Endodermal cell (in vitro differentiated cells): ENCODE data around the gene SEMA6D. TPM values are rescaled to one million over a fixed set of nuclear protein-coding genes. Genes with fewer than 3 reads are reported as not detected.

ENCODE experiments used
- DNase-seq: peaks from one replicate; pipeline ENCODE4 v3.0.0-alpha.2; 2017
- H3K27ac ChIP-seq: 2 replicates; pipeline ENCODE4 v1.5.1; 2013; ENCODE audit warnings: mild to moderate bottlenecking, low read depth, low read length, moderate library complexity
- H3K27me3 ChIP-seq: 2 replicates; pipeline ENCODE4 v1.6.1; 2013; ENCODE audit warnings: mild to moderate bottlenecking, low read length, moderate library complexity; ENCODE audit not compliant: insufficient read depth, control insufficient read depth, poor library complexity, severe bottlenecking
- H3K36me3 ChIP-seq: 2 replicates; pipeline ENCODE4 v1.7.0; 2013; ENCODE audit warnings: mild to moderate bottlenecking, low read length, moderate library complexity; ENCODE audit not compliant: control insufficient read depth, insufficient read depth
- H3K4me1 ChIP-seq: one replicate; pipeline ENCODE4 v1.7.0; 2013; ENCODE audit warnings: low read length; ENCODE audit not compliant: control insufficient read depth, insufficient read depth
- H3K4me3 ChIP-seq: 2 replicates; pipeline ENCODE4 v1.5.1; 2013; ENCODE audit warnings: mild to moderate bottlenecking, low read length, moderate library complexity
- H3K9ac ChIP-seq: 2 replicates; pipeline ENCODE4 v1.6.1; 2013; ENCODE audit warnings: mild to moderate bottlenecking, low read length, moderate library complexity; ENCODE audit not compliant: poor library complexity, severe bottlenecking; ENCODE audit errors: extremely low read depth
- H3K9me3 ChIP-seq: 2 replicates; pipeline ENCODE4 v1.6.1; 2013; ENCODE audit warnings: mild to moderate bottlenecking, low read length, moderate library complexity; ENCODE audit not compliant: control insufficient read depth
- H3K27ac Mint-ChIP-seq: 2 replicates; pipeline ENCODE4 v1.8.0; 2020; ENCODE audit warnings: mixed read lengths
- H3K27me3 Mint-ChIP-seq: 2 replicates; pipeline ENCODE4 v1.8.0; 2021; ENCODE audit warnings: mild to moderate bottlenecking, mixed read lengths; ENCODE audit not compliant: insufficient read depth
- H3K36me3 Mint-ChIP-seq: 2 replicates; pipeline ENCODE4 v1.8.0; 2020; ENCODE audit warnings: low read depth, mixed read lengths
- H3K4me1 Mint-ChIP-seq: 2 replicates; pipeline ENCODE4 v1.8.0; 2020; ENCODE audit warnings: mixed read lengths
- H3K4me3 Mint-ChIP-seq: 2 replicates; pipeline ENCODE4 v1.8.0; 2020; ENCODE audit warnings: mild to moderate bottlenecking, moderate library complexity, mixed read lengths
- H3K9me3 Mint-ChIP-seq: 2 replicates; pipeline ENCODE4 v1.8.0; 2020; ENCODE audit warnings: mild to moderate bottlenecking, mixed read lengths
- CTCF ChIP-seq: fragments of 200-600 bp; sonication (generic); conservative IDR thresholded peaks from 2 replicates; pipeline ENCODE4 v1.5.0; 2021; ENCODE audit warnings: antibody characterized with exemption, mild to moderate bottlenecking
- WGBS, 2 experiments: methylation state at CpG; one replicate each; pipeline versions ENCODE4 v1.1.5 to v1.1.7; 2013; ENCODE audit warnings: missing lambda C conversion rate in 2 of 2, mixed read lengths in 1 of 2; ENCODE audit not compliant: insufficient coverage in 1 of 2, insufficient read length in 1 of 2; 5-methylcytosine and 5-hydroxymethylcytosine counted together
- total RNA-seq, 2 donors: library from RNA; stranded (reverse); fragmentation: NEBNext Ultra II Directional in 1 of 2; extraction: Animal tissue kit (Norgen Biotek cat#: 25700) in 1 of 2; gene quantifications; 2 replicates in 1 of 2; 3 replicates in 1 of 2; pipeline ENCODE4 v1.2.1, GENCODE V29; 2021

Gene SEMA6D
- total RNA-seq, 2 donors from 2014 or later, result 23.6 to 48.7 TPM

- Mint-ChIP-seq H3K36me3 (no peaks in the 10 kb centered on the region), H3K27me3 (no peaks in the 10 kb centered on the region), H3K9me3 (no peaks in the 10 kb centered on the region), H3K4me3 (no peak overlapping the region), H3K4me1 (peaks cover 33% of the 10 kb centered on the region), H3K27ac (no peak overlapping the region)
- no peak for TF ChIP-seq CTCF
- Histone ChIP-seq H3K4me1 (peaks cover 7% of the 10 kb centered on the region), H3K4me3 (no peak overlapping the region), H3K9me3 (no peaks in the 10 kb centered on the region), H3K27me3 (no peaks in the 10 kb centered on the region), H3K9ac (no peak overlapping the region), H3K27ac (no peak overlapping the region), H3K36me3 (no peaks in the 10 kb centered on the region)
- WGBS, 2 experiments, result 95 to 97% methylated on average over 3 to 5 of the region's 5 CpGs
- DNase-seq, result no peak
These were observed 96.6 kb downstream of the SEMA6D start for GRCh38 chr15:47813748-47814384.

DNA sequence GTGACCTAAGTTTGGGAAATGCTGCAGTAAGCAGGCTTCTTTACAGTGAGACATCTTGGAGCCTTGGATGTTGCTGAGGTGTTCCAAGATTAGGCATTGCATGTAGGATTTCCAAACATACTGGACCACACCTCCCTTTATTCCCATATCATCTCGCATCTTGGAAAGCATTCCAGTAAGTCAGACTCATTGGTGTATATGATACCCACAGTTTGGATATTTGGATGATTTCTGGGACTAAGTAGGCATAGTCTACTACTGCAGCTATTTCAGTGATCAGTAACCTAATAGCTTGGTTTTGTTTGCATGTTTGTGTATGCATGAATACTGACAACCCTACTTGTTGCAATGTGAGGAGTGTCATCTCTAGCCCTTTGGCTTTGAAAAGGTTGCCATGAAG lies 97.3 kb downstream of the SEMA6D start:
- Mint-ChIP-seq H3K4me3 (no peak overlapping the region), H3K36me3 (no peaks in the 10 kb centered on the region), H3K4me1 (peaks cover 33% of the 10 kb centered on the region), H3K27me3 (no peaks in the 10 kb centered on the region), H3K27ac (no peak overlapping the region), H3K9me3 (no peaks in the 10 kb centered on the region)
- H3K4me3 ChIP-seq, result no peak overlapping the region
- 87% methylated on average over 1 of the region's 1 CpG; no CpG with 5 or more reads in 1 of the 2 experiments for WGBS, 2 experiments
- no peaks in the 10 kb centered on the region for H3K9me3 ChIP-seq
- no peak overlapping the region for H3K9ac ChIP-seq
- no peak for DNase-seq
- H3K4me1 ChIP-seq, result peaks cover 7% of the 10 kb centered on the region
- no peaks in the 10 kb centered on the region for H3K36me3 ChIP-seq
- TF ChIP-seq CTCF, result no peak
- H3K27me3 ChIP-seq, result no peaks in the 10 kb centered on the region
- H3K27ac ChIP-seq, result no peak overlapping the region

- no peak overlapping the region for H3K4me3 ChIP-seq
- peaks cover 37% of the 10 kb centered on the region for H3K4me1 Mint-ChIP-seq
- peaks cover 7% of the 10 kb centered on the region for H3K4me1 ChIP-seq
- H3K9me3 Mint-ChIP-seq, result no peaks in the 10 kb centered on the region
- WGBS, 2 experiments, result 61 to 72% methylated on average over 4 to 5 of the region's 5 CpGs
- no peaks in the 10 kb centered on the region for H3K27me3 ChIP-seq
- H3K4me3 Mint-ChIP-seq, result no peak overlapping the region
- H3K9me3 ChIP-seq, result no peaks in the 10 kb centered on the region
- H3K27me3 Mint-ChIP-seq, result no peaks in the 10 kb centered on the region
- no peaks in the 10 kb centered on the region for H3K36me3 ChIP-seq
- H3K36me3 Mint-ChIP-seq, result no peaks in the 10 kb centered on the region
- H3K9ac ChIP-seq, result no peak overlapping the region
- no peak for TF ChIP-seq CTCF
- H3K27ac Mint-ChIP-seq, result no peak overlapping the region
- peak; percentile 57 for DNase-seq
- H3K27ac ChIP-seq, result no peak overlapping the region
These were observed 100.8 kb downstream of the SEMA6D start for GRCh38 chr15:47817969-47818548.
